GM12878 (cell line): ENCODE measurements around the gene CDKN1C. TPM values are rescaled to one million over a fixed set of nuclear protein-coding genes. Genes with fewer than 3 reads are reported as not detected.

ENCODE experiments used
- CREM ChIP-seq: IDR thresholded peaks from 2 replicates; pipeline ENCODE4 v1.6.1; 2014; ENCODE audit warnings: antibody characterized with exemption, low read depth
- CTCF ChIP-seq, 3 experiments: IDR thresholded peaks in 2 of 3; conservative IDR thresholded peaks in 1 of 3; 2 replicates each; pipeline ENCODE4 v1.5.1; 2011; ENCODE audit warnings: low read depth in 3 of 3, low read length in 3 of 3, mild to moderate bottlenecking in 3 of 3, control low read depth in 2 of 3, moderate library complexity in 2 of 3, inconsistent platforms in 1 of 3, mixed read lengths in 1 of 3; ENCODE audit not compliant: control insufficient read depth in 2 of 3, insufficient read depth in 1 of 3; ENCODE audit errors: extremely low read depth in 1 of 3
- ELK1 ChIP-seq: IDR thresholded peaks from 2 replicates; pipeline ENCODE4 v1.6.1; 2012; ENCODE audit warnings: low read depth, low read length, improper control_type of control experiment
- KAT2A ChIP-seq: conservative IDR thresholded peaks from 2 replicates; pipeline ENCODE4 v1.6.1; 2011; ENCODE audit warnings: low read depth, low read length; ENCODE audit not compliant: control insufficient read depth
- RAD21 ChIP-seq: IDR thresholded peaks from 2 replicates; pipeline ENCODE4 v1.6.1; 2011; ENCODE audit warnings: mild to moderate bottlenecking, low read depth, low read length, moderate library complexity; ENCODE audit not compliant: insufficient read depth
- RB1 ChIP-seq: fragments of 450-650 bp; formaldehyde crosslinking; IDR thresholded peaks from 2 replicates; pipeline ENCODE4 v1.6.1; 2017; ENCODE audit warnings: mild to moderate bottlenecking, borderline replicate concordance
- RUNX3 ChIP-seq: IDR thresholded peaks from 2 replicates; pipeline ENCODE4 v1.6.1; 2012; ENCODE audit warnings: low read length, inconsistent platforms
- SKIL ChIP-seq: fragments of 450-650 bp; IDR thresholded peaks from 2 replicates; pipeline ENCODE4 v1.6.1; 2017; ENCODE audit warnings: mild to moderate bottlenecking, low read depth, inconsistent platforms; ENCODE audit not compliant: poor library complexity, severe bottlenecking
- SMARCA5 ChIP-seq: fragments of 450-650 bp; IDR thresholded peaks from 2 replicates; pipeline ENCODE4 v1.6.1; 2017; ENCODE audit warnings: mild to moderate bottlenecking
- SMC3 ChIP-seq: IDR thresholded peaks from 2 replicates; pipeline ENCODE4 v1.6.1; 2011; ENCODE audit warnings: low read length, improper control_type of control experiment, borderline replicate concordance
- SREBF1 ChIP-seq: IDR thresholded peaks from 2 replicates; pipeline ENCODE4 v1.6.1; 2012; ENCODE audit warnings: mild to moderate bottlenecking, low read length
- STAT3 ChIP-seq: IDR thresholded peaks from 2 replicates; pipeline ENCODE4 v1.6.1; 2011; ENCODE audit warnings: low read depth, low read length, improper control_type of control experiment
- USF1 ChIP-seq: IDR thresholded peaks from 2 replicates; pipeline ENCODE4 v1.6.1; 2011; ENCODE audit warnings: borderline replicate concordance, low read depth, mild to moderate bottlenecking, moderate library complexity, mixed read lengths, low read length; ENCODE audit not compliant: insufficient read depth; ENCODE audit errors: extremely low read length
- YY1 ChIP-seq: IDR thresholded peaks from 2 replicates; pipeline ENCODE4 v1.6.1; 2011; ENCODE audit warnings: low read depth, mild to moderate bottlenecking, low read length
- ZBTB40 ChIP-seq: fragments of 450-650 bp; IDR thresholded peaks from 2 replicates; pipeline ENCODE4 v1.6.1; 2016; ENCODE audit warnings: mild to moderate bottlenecking, moderate library complexity, borderline replicate concordance
- ZNF24 ChIP-seq: fragments of 450-650 bp; IDR thresholded peaks from 2 replicates; pipeline ENCODE4 v1.6.1; 2017; ENCODE audit warnings: antibody characterized with exemption, mild to moderate bottlenecking
- ZNF622 ChIP-seq: fragments of 450-650 bp; IDR thresholded peaks from 2 replicates; pipeline ENCODE4 v1.6.1; 2017; ENCODE audit warnings: mild to moderate bottlenecking, inconsistent platforms
- polyA plus RNA-seq, 11 experiments: library from polyadenylated mRNA; depleted of rRNA in 4 of 11; unstranded in 6 of 11; stranded (reverse) in 5 of 11; fragments of >200 nt; fragmentation: Nextera tagmentation in 4 of 11; fragmentation: Illumina TruSeq in 1 of 11; extraction: Ambion mirVana in 4 of 11; extraction: Trizol in 1 of 11; gene quantifications; 1 replicate in 1 of 11; 2 replicates in 10 of 11; pipeline versions ENCODE4 v1.2.1 to v1.2.3, GENCODE V29; 2011 to 2016; ENCODE audit warnings: inconsistent platforms in 2 of 11, missing spikeins in 2 of 11, low read depth in 1 of 11
- total RNA-seq, 4 experiments: library from RNA; depleted of rRNA in 3 of 4; stranded (reverse); fragments of >200 nt in 3 of 4; fragmentation: Illumina TruSeq in 1 of 4; extraction: Trizol in 1 of 4; gene quantifications; 2 replicates each; pipeline versions ENCODE4 v1.2.1 to v1.2.3, GENCODE V29; 2013 to 2021

Gene CDKN1C
- total and polyA plus RNA-seq, 10 of the 15 experiments (the other 5 are each of a cell fraction or from before 2014, with no cell fraction given), result 0.05 to 0.21 (median 0.14) TPM; not detected in 7

GRCh38 chr11:2930704-2931419, 45.3 kb upstream of the CDKN1C start (continued):
- peak; percentile 48 to 89 (median 86) for TF ChIP-seq CTCF (IDR thresholded peaks at IDR 0.05 in 2 of 3, conservative IDR thresholded peaks at IDR 0.05 in 1 of 3; ENCODE audit: control insufficient read depth in 2 of 3, extremely low read depth in 1 of 3, insufficient read depth in 1 of 3, low read depth in 3 of 3, low read length in 3 of 3)
- no peak for TF ChIP-seq RB1
- TF ChIP-seq KAT2A, result no peak
- no peak for TF ChIP-seq ZNF622
- peak; percentile 62 for TF ChIP-seq RAD21
- peak; percentile 50 for TF ChIP-seq SMC3
- peak; percentile 62; the same call in 1 of the 2 replicates for TF ChIP-seq SMARCA5
- TF ChIP-seq USF1, result no peak
- TF ChIP-seq CREM, result no peak; the same call in 1 of the 2 replicates
- TF ChIP-seq SREBF1, result no peak
- TF ChIP-seq ZNF24, result no peak
- TF ChIP-seq RUNX3, result peak; percentile 8; the same call in 1 of the 2 replicates
- TF ChIP-seq ZBTB40, result no peak
- TF ChIP-seq ELK1, result no peak
- no peak for TF ChIP-seq SKIL
- no peak for TF ChIP-seq STAT3
- TF ChIP-seq YY1, result 0 out of 2 replicates have a peak, but pooled peaks have one; percentile 19
